A549 (cell line): ENCODE measurements around the gene CRYBB1. TPM values are rescaled to one million over a fixed set of nuclear protein-coding genes. Genes with fewer than 3 reads are reported as not detected.

Experiments
- ATAC-seq, 2 experiments: fragments of 200-7000 bp in 1 of 2; fragments of >200 bp in 1 of 2; cut with Nextera tagmentation in 1 of 2; cut with Tn5 transposase in 1 of 2; 3 replicates each; pipeline versions ENCODE4 v1.8.0 to v1.9.1; 2018 to 2020; ENCODE audit warnings: mild to moderate bottlenecking in 1 of 2, moderate library complexity in 1 of 2
- CTCF ChIA-PET: fragments of 300-600 bp; sonication (Branson Sonifier 250); formaldehyde crosslinking; extraction: SDS; loops from one replicate; lab custom pipeline; 2021; ENCODE audit warnings: antibody characterized with exemption, inconsistent platforms; lab: Yijun Ruan, JAX
- POLR2A ChIA-PET: fragments of 350-600 bp; formaldehyde crosslinking; extraction: SDS; loops from one replicate; lab custom pipeline; 2021; ENCODE audit warnings: antibody characterized with exemption, inconsistent platforms; lab: Yijun Ruan, JAX
- DNase-seq, 2 experiments: peaks; one replicate each; pipeline versions ENCODE4 v3.0.0 to v3.0.0-alpha.2; 2011 to 2016; ENCODE audit warnings: low read depth in 1 of 2, low spot score in 1 of 2
- FAIRE-seq: peaks from 2 replicates; lab custom pipeline; 2011; peaks lifted over from hg19 to GRCh38; lab: Jason Lieb, UNC
- H3K27ac ChIP-seq, 2 experiments: fragments of >200 bp; sonication (Bioruptor Twin); formaldehyde crosslinking; 3 replicates each; pipeline ENCODE4 v1.5.1; 2016 to 2017
- H3K4me1 ChIP-seq: fragments of >200 bp; sonication (Bioruptor Twin); formaldehyde crosslinking; 3 replicates; pipeline ENCODE4 v1.6.1; 2016
- H3K4me2 ChIP-seq: fragments of >200 bp; sonication (Bioruptor Twin); formaldehyde crosslinking; 3 replicates; pipeline ENCODE4 v1.6.1; 2016
- H3K4me3 ChIP-seq: fragments of >200 bp; sonication (Bioruptor Twin); formaldehyde crosslinking; 3 replicates; pipeline ENCODE4 v1.5.1; 2016
- H3K9me3 ChIP-seq: fragments of >200 bp; sonication (Bioruptor Twin); formaldehyde crosslinking; 3 replicates; pipeline ENCODE4 v1.6.1; 2016
- ATOH8 ChIP-seq: fragments of 250-450 bp; sonication (Bioruptor Pico); IDR thresholded peaks from 2 replicates; pipeline ENCODE4 v1.5.0; 2020; ENCODE audit warnings: low read depth, mild to moderate bottlenecking, moderate library complexity
- BHLHE40 ChIP-seq: IDR thresholded peaks from 2 replicates; pipeline ENCODE4 v1.6.1; 2012; ENCODE audit warnings: low read depth, low read length, inconsistent platforms
- CBX2 ChIP-seq: fragments of 200-600 bp; sonication (generic); IDR thresholded peaks from 2 replicates; pipeline ENCODE4 v1.6.1; 2016; ENCODE audit warnings: low read depth, mild to moderate bottlenecking, borderline replicate concordance
- CBX8 ChIP-seq: fragments of 200-600 bp; sonication (generic); IDR thresholded peaks from 2 replicates; pipeline ENCODE4 v1.6.1; 2016
- CHD4 ChIP-seq: fragments of 200-600 bp; sonication (generic); IDR thresholded peaks from 2 replicates; pipeline ENCODE4 v1.6.1; 2016; ENCODE audit warnings: antibody characterized with exemption, mild to moderate bottlenecking, borderline replicate concordance
- CTCF ChIP-seq: fragments of >200 bp; sonication (Bioruptor Twin); formaldehyde crosslinking; IDR thresholded peaks from 3 replicates; pipeline ENCODE4 v1.5.1; 2016
- E2F6 ChIP-seq: IDR thresholded peaks from 2 replicates; pipeline ENCODE4 v1.6.1; 2012; ENCODE audit warnings: low read depth, borderline replicate concordance
- EP300 ChIP-seq, 2 experiments: fragments of >200 bp; sonication (Bioruptor Twin); formaldehyde crosslinking; IDR thresholded peaks; 2 replicates in 1 of 2; 3 replicates in 1 of 2; pipeline ENCODE4 v1.6.1; 2016 to 2017
- ESRRA ChIP-seq: fragments of 150-350 bp; IDR thresholded peaks from 2 replicates; pipeline ENCODE4 v1.6.1; 2014; ENCODE audit warnings: mild to moderate bottlenecking, low read length, borderline replicate concordance
- GATA3 ChIP-seq: IDR thresholded peaks from 2 replicates; pipeline ENCODE4 v1.6.1; 2012; ENCODE audit warnings: borderline replicate concordance
- HES2 ChIP-seq: fragments of >200 bp; sonication (Bioruptor Twin); formaldehyde crosslinking; IDR thresholded peaks from 2 replicates; pipeline ENCODE4 v1.6.1; 2016
- HMGXB4 ChIP-seq: fragments of 250-450 bp; sonication (Bioruptor Pico); IDR thresholded peaks from 2 replicates; pipeline ENCODE4 v1.5.0; 2021; ENCODE audit warnings: mild to moderate bottlenecking, moderate library complexity, borderline replicate concordance
- HOXA7 ChIP-seq: fragments of 250-450 bp; sonication (Bioruptor Pico); IDR thresholded peaks from 2 replicates; pipeline ENCODE4 v1.5.0; 2020; ENCODE audit warnings: mild to moderate bottlenecking, moderate library complexity
- HOXB5 ChIP-seq: fragments of 250-450 bp; sonication (Bioruptor Pico); IDR thresholded peaks from 2 replicates; pipeline ENCODE4 v1.5.0; 2020; ENCODE audit warnings: mild to moderate bottlenecking, moderate library complexity
- KDM1A ChIP-seq: fragments of 200-600 bp; sonication (generic); IDR thresholded peaks from 2 replicates; pipeline ENCODE4 v1.6.1; 2016; ENCODE audit warnings: low read depth, mild to moderate bottlenecking
- MYC ChIP-seq: IDR thresholded peaks from 2 replicates; pipeline ENCODE4 v1.6.1; 2012; ENCODE audit warnings: mild to moderate bottlenecking, inconsistent platforms, low read length, improper control_type of control experiment, borderline replicate concordance
- NFE2L2 ChIP-seq: fragments of 150-350 bp; conservative IDR thresholded peaks from 2 replicates; pipeline ENCODE4 v1.6.1; 2014; ENCODE audit warnings: low read length
- POLR2A ChIP-seq: IDR thresholded peaks from 2 replicates; pipeline ENCODE4 v1.6.1; 2012; ENCODE audit warnings: mild to moderate bottlenecking, low read length
- RCOR1 ChIP-seq: fragments of 150-350 bp; IDR thresholded peaks from 2 replicates; pipeline ENCODE4 v1.6.1; 2014; ENCODE audit warnings: antibody characterized with exemption, low read length, low read depth
- RNF2 ChIP-seq: fragments of 200-600 bp; sonication (generic); IDR thresholded peaks from 2 replicates; pipeline ENCODE4 v1.6.1; 2016; ENCODE audit warnings: low read depth, mild to moderate bottlenecking, antibody characterized with exemption, moderate library complexity, borderline replicate concordance
- SREBF2 ChIP-seq: fragments of 450-650 bp; IDR thresholded peaks from 2 replicates; pipeline ENCODE4 v1.6.1; 2014; ENCODE audit warnings: mild to moderate bottlenecking, moderate library complexity
- TFCP2L1 ChIP-seq: fragments of 250-450 bp; sonication (Bioruptor Pico); IDR thresholded peaks from 2 replicates; pipeline ENCODE4 v1.5.0; 2021; ENCODE audit warnings: mild to moderate bottlenecking
- TP53 ChIP-seq: fragments of 250-450 bp; sonication (Bioruptor Pico); IDR thresholded peaks from 2 replicates; pipeline ENCODE4 v1.5.0; 2021; ENCODE audit warnings: mild to moderate bottlenecking, moderate library complexity
- USF2 ChIP-seq: fragments of 450-650 bp; IDR thresholded peaks from 2 replicates; pipeline ENCODE4 v1.6.1; 2014; ENCODE audit warnings: antibody characterized with exemption
- ZC3H11A ChIP-seq: fragments of 450-650 bp; IDR thresholded peaks from 2 replicates; pipeline ENCODE4 v1.6.1; 2014; ENCODE audit warnings: antibody characterized with exemption, mild to moderate bottlenecking
- ZFP36 ChIP-seq: fragments of 450-650 bp; IDR thresholded peaks from 2 replicates; pipeline ENCODE4 v1.6.1; 2014; ENCODE audit warnings: borderline replicate concordance; ENCODE audit not compliant: partially characterized antibody
- ZNF302 ChIP-seq: fragments of 250-450 bp; sonication (Bioruptor Pico); IDR thresholded peaks from 2 replicates; pipeline ENCODE4 v1.9.0; 2021; ENCODE audit warnings: inconsistent platforms, mild to moderate bottlenecking, moderate library complexity
- WGBS: methylation state at CpG from one replicate; pipeline ENCODE4 v1.1.6; 2017; ENCODE audit errors: missing lambda C conversion rate; 5-methylcytosine and 5-hydroxymethylcytosine counted together
- polyA plus RNA-seq, 4 experiments: library from polyadenylated mRNA; depleted of rRNA in 3 of 4; stranded (reverse); fragments of >200 nt; fragmentation: RNase III in 1 of 4; extraction: RNeasy Plus Mini Kit Qiagen cat#74134 plus additional on column Dnase treatment in 1 of 4; gene quantifications; 2 replicates in 3 of 4; 3 replicates in 1 of 4; pipeline ENCODE4 v1.2.3, GENCODE V29; 2011 to 2017

The CRYBB1 gene
- polyA plus RNA-seq, 2 of the 4 experiments (the other 2 are of a cell fraction): not detected

GRCh38 chr22:26576026-26576680 lies 41.7 kb downstream of the CRYBB1 start:
- CTCF ChIA-PET: no interaction called here
- Histone ChIP-seq H3K9me3 (no peaks in the 10 kb centered on the region), H3K4me3 (no peak overlapping the region), H3K4me1 (no peaks in the 10 kb centered on the region), H3K4me2 (no peak overlapping the region), H3K27ac (no peak overlapping the region)
- FAIRE-seq: no peak
- TF ChIP-seq E2F6 (no peak), HOXB5 (CRISPR knock-in tag) (no peak), MYC (no peak), KDM1A (no peak), BHLHE40 (no peak), HOXA7 (no peak), ZNF302 (CRISPR knock-in tag) (no peak), SREBF2 (no peak), POLR2A (no peak), CBX8 (no peak), EP300 (IDR thresholded peaks at IDR 0.05) (no peak), TFCP2L1 (CRISPR knock-in tag) (no peak), GATA3 (no peak), CHD4 (no peak), ZFP36 (no peak), ESRRA (no peak)
- DNase-seq: no peak
- WGBS: 76% methylated on average over 8 of the region's 8 CpGs
- POLR2A ChIA-PET: no interaction called here
- no peak for ATAC-seq

- no peak overlapping the region for H3K27ac ChIP-seq
- H3K4me1 ChIP-seq: no peaks in the 10 kb centered on the region
- ChIA-PET CTCF (no interaction called here), POLR2A (no interaction called here)
- 75% methylated on average over 7 of the region's 7 CpGs for WGBS
- no peak for TF ChIP-seq CTCF
- no peak for TF ChIP-seq ATOH8
- TF ChIP-seq TP53 (CRISPR knock-in tag): no peak
- TF ChIP-seq CBX2: no peak
- no peak for TF ChIP-seq RCOR1
- no peak for TF ChIP-seq BHLHE40
- TF ChIP-seq ZC3H11A: no peak
- TF ChIP-seq RNF2: no peak
- TF ChIP-seq NFE2L2: no peak
- TF ChIP-seq USF2: no peak
- TF ChIP-seq MYC: no peak
- no peak for TF ChIP-seq HMGXB4 (CRISPR knock-in tag)
- no peak for TF ChIP-seq HES2
- TF ChIP-seq, all 56 proteins: peak for 0
- no peak for FAIRE-seq
- ATAC-seq: no peak
- H3K4me3 ChIP-seq: no peak overlapping the region
- no peaks in the 10 kb centered on the region for H3K9me3 ChIP-seq
- no peak overlapping the region for H3K4me2 ChIP-seq
- no peak for DNase-seq
Observed at GRCh38 chr22:26574001-26574723, 43.7 kb downstream of the CRYBB1 start.
